Measurements from ENCODE around the gene CTAGE1.
"Not testable (repeated sequence)": the region's sequence is repeated elsewhere in the genome, so short reads cannot be mapped to it uniquely, and the experiment has no call there.

The CTAGE1 gene

DNA sequence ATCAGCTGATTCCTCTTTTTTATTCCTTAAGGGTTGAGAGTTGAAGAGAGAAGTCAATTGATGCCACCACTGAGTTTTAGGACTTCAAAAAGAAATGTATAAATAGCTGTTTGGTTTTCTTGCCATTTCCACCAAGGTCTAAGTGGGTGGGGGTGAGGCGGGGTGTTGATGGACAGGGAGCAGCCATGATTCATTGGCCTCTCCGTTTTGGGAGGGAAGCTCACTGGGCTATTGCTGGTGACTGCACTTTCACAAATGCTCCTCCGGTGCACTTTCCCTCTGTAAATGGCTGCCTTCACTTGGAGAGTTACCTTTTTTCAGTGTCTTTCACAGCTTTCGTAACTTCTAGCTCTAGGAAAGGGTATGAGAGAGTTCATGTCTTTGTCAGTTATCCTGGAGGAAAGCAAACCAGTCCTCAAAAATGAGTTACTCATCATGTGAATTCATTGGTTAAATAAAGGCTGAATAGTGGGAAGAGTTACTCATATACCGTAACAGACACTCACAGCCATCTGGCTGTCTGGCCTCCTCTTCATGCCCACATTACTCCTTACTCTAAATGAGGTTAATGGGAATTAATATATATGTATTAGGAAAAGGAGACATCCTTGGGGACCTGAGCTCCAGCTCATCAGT is 17.4 kb upstream of the CTAGE1 start:
- peak; percentile 49 for DNase-seq (ENCODE audit: low read depth, low spot score)

GRCh38 chr18:22433956-22434355 is 16.2 kb upstream of the CTAGE1 start:
- peak; percentile 24 for DNase-seq (ENCODE audit: low read depth, low spot score)

DNA sequence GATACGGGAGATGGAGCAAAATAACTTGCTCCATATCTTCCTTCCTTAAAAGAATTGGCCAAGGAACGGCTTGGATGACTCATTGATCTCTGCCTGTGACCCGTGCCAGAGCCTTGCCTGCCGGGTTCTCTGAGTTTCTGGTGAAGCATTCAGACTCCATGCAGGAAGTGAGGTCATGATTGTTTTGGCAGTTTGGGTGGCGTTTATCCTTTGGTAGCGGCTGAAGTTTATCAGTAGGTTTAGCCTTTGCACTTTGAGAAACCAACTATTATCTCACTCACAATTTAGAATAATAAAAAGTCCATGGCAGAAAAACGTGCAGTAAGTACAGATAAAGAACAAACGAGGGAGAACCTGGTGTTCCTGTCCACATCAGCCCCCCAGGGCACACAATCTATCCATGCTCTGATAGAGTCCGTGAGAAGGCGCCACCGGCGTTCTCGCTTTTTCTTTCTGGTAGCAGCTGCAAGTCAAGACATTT is 15.0 kb upstream of the CTAGE1 start:
- DNase-seq (ENCODE audit: low read depth, low spot score) = peak; percentile 86

DNA sequence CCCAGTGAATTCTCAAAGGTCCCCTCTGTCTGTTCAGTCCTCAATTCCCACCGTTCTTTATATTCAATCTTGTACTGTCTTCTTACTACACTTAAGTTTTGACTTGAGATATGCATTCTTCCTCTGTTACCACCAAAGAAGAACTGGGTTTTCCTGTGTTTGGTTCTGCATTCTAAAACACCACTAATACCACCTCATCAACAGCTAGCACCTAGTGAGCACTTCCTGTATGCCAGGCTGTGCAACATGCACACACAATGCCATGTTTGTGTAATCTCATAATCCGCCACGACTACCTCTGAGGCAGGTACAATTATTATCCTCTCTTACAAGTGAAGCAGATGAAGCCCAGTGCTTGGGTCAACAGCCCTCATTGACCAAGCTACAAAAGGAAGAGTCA is 11.8 kb upstream of the CTAGE1 start:
- DNase-seq (ENCODE audit: low read depth, low spot score) = no peak

- no peak for DNase-seq (ENCODE audit: low read depth, low spot score)
Measured at GRCh38 chr18:22428672-22429071, 11.0 kb upstream of the CTAGE1 start.

DNA sequence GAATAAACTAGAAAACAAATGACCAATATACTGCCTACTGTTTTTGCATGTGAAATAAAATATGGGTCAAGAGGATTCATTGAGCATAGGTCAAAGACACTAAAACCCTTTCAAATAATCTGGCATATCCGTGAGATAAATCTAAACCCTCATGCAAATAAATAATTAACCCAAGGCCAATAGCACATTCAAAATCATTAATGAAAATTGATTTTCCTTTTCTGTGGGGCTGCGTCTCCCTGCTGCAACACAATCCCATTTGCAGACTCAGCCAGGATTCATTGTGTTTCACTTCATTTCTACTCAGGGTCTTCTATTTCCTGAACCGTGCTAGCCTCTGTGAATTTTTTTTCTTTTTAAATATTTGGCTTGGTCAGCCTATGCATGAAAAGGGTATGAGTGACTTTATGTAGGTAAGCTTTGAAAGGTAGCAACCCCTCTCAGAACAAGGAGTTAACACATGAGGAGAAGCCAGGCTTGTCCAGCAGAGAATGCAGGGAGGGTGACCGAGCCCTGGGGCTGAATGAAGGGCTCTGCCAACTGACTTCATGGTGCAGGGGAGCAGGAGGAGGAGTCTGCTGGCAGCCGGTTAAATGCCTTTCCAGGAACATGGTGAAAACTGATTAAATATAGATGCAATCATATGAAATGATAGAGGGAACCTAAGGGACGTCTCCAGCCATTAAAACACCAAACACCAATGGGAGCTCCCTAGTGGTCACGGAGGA is 10.3 kb upstream of the CTAGE1 start:
- DNase-seq (ENCODE audit: low read depth, low spot score) = no peak

DNA sequence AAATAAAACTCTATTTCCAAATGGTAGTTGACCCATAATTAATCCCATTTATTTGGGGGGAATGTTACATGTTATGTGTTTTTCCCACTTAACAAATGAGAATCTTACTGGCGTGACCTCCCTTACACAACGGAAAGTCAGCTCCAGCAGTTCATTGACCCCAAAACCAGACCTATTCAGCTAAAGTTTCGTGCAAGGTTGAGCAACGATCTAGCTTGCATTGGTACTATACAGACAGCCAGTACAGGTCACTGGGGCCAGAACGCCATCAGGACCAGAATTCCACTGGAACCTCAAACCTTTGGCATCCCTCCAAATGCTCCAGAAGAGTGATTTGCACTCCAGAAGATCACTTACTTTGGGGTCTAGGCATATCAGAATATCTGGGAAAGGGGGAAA is 6.8 kb upstream of the CTAGE1 start:
- DNase-seq (ENCODE audit: low read depth, low spot score) = peak; percentile 28

GRCh38 chr18:22423878-22424564 is 6.3 kb upstream of the CTAGE1 start:
- no peak for DNase-seq (ENCODE audit: low read depth, low spot score)

GRCh38 chr18:22422909-22423548 is 5.3 kb upstream of the CTAGE1 start:
- peak; percentile 68 for DNase-seq (ENCODE audit: low read depth, low spot score)

DNA sequence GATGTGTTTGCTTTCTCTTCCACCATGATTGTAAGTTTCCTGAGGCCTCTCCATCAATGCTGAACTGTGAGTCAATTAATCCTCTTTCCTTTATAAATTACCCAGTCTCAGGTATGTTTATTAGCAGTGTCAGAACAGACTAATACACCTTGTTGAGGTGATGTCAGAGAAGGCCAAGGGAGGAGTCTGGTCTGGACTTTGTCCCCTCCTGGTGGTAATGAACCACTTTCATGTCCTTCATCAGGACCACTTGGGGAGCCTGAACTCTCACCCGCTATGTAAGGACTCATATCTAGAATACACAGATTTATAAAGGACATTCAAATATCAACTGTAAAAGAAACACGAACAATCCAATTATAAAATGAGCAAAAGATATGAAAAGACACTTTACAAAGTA is 2.9 kb upstream of the CTAGE1 start:
- DNase-seq (ENCODE audit: low read depth, low spot score) = no peak

- DNase-seq (ENCODE audit: low read depth, low spot score) = peak; percentile 16
Measured at GRCh38 chr18:22412176-22412911, 5.4 kb downstream of the CTAGE1 start.

DNA sequence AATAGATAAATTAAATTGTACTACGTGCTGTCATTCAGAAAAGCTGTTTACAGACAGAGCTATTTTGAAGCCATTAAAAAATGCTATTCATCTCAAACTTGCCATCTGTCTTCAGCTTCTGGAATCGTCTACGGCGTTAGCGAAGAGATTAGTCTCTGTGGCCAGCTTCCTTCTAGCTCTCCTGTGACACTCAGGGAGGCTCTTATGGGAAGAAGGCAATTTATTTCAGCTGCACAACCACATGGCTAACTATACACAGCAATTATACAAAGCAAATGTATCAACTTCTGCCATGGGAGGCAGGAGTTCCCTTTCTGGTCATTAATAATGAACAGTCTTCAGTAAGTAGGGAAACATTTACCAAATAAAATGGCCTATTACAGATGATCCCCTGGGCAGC is 6.3 kb downstream of the CTAGE1 start:
- DNase-seq (ENCODE audit: low read depth, low spot score) = no peak

- DNase-seq (ENCODE audit: low read depth, low spot score) = no peak
Measured at GRCh38 chr18:22410126-22410525, 7.6 kb downstream of the CTAGE1 start.

DNA sequence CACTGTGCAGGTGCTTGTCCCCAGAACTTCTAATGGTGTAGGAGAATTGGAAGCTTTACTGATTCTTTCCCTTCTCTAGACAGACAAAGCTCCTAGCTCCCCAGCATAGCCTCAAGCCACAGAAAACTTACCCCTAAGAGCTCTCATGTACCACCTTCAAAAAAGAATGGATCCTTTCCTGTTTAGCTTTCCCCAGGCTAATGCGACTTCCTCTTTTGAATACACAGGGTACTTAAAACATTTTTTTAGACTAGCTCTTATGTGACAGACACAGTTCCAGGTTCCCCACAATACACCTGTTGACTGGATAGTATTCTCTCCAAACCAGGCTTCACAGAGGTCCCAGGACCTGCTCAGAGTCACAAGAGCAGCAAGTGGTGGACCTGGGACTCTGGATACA is 8.3 kb downstream of the CTAGE1 start:
- no peak for DNase-seq (ENCODE audit: low read depth, low spot score)

- no peak for DNase-seq (ENCODE audit: low read depth, low spot score)
Measured at GRCh38 chr18:22408059-22408458, 9.7 kb downstream of the CTAGE1 start.

- DNase-seq (ENCODE audit: low read depth, low spot score) = no peak
Measured at GRCh38 chr18:22405142-22405541, 12.6 kb downstream of the CTAGE1 start.

GRCh38 chr18:22403950-22404349 is 13.8 kb downstream of the CTAGE1 start:
- no peak for DNase-seq (ENCODE audit: low read depth, low spot score)

DNA sequence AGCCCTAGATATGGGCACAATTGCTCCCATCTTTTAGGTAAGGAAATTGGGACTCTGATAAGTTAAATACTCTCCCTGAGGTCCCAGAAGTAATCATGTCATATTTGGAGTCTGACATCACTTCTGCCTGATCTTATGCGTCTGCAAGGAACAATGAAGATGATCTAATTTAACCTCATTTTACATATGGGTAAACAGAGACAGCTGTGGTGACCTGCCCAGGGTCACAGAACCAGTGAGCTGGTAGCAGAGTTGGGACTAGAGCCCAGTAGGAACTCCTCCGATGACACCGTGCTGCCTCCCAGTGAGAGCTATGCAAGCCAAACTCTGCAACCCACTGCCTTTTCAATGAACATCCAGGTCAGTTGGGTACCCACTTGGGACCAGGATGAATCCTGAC is 17.8 kb downstream of the CTAGE1 start:
- no peak for DNase-seq (ENCODE audit: low read depth, low spot score)

- no peak for DNase-seq (ENCODE audit: low read depth, low spot score)
Measured at GRCh38 chr18:22398464-22398863, 19.3 kb downstream of the CTAGE1 start.

DNA sequence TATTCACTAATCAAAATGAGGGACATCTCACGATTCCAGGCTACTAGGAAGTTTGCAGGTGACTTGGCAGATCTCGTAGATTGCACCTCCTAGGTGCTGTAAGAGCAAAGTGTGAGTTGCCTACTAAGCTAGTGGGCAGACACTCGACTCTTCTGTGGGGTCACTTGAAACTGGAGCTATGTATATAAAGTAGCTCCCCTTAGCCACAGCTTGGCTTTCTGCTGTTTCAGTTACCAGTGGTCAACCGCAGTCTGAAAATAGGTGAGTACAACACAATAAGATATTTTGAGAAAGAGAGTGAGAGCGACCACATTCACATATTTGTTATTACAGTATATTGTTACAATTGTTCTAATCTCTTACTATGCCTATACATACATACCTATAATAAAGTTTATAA is 23.3 kb downstream of the CTAGE1 start:
- no peak for DNase-seq (ENCODE audit: low read depth, low spot score)

DNA sequence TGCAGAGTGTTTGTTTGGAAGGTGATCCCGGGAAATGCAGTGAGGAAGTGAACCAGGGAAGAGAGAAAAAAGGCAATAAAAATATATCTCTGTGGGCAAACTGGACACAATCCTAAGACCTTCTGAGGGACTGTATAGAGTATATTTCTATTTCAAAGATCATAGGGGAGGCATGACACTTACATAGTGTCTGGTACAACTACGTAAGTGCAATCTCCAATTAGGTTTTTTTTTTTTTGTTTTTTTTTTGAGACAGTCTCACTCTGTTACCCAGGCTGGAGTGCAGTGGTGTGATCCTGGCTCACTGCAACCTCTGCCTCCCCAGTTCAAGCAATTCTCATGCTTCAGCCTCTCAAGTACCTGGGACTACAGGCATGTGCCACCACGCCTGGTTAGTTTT is 24.6 kb downstream of the CTAGE1 start:
- not testable (repeated sequence) for DNase-seq (ENCODE audit: low read depth, low spot score)

Data from astrocyte of the hippocampus (primary cell).